H1 (cell line): ENCODE measurements around the gene ZBTB20. TPM values are rescaled to one million over a fixed set of nuclear protein-coding genes. Genes with fewer than 3 reads are reported as not detected.

Source experiments
- CBX5 ChIP-seq: fragments of 300-800, 300-1000 bp; sonication (generic); IDR thresholded peaks from 2 replicates; pipeline ENCODE4 v1.7.1; 2016; ENCODE audit warnings: antibody characterized with exemption, low read length, low read depth
- CBX8 ChIP-seq: fragments of 300-800, 300-1000 bp; sonication (generic); IDR thresholded peaks from 2 replicates; pipeline ENCODE4 v1.7.1; 2016; ENCODE audit warnings: low read depth, low read length, borderline replicate concordance
- polyA plus RNA-seq, 7 experiments: library from polyadenylated mRNA; depleted of rRNA in 3 of 7; stranded (reverse) in 5 of 7; unstranded in 2 of 7; fragments of >200 nt in 5 of 7; fragments of 200-250 nt in 2 of 7; gene quantifications; 1 replicate in 5 of 7; 2 replicates in 1 of 7; 4 replicates in 1 of 7; pipeline versions ENCODE4 v1.2.1 to v1.2.3, GENCODE V29; 2011 to 2013; ENCODE audit warnings: missing spikeins in 2 of 7, mixed read lengths in 2 of 7
- total RNA-seq: library from RNA; stranded (reverse); fragmentation: NEBNext Ultra II Directional; extraction: Animal tissue kit (Norgen Biotek cat#: 25700); gene quantifications from 2 replicates; pipeline ENCODE4 v1.2.1, GENCODE V29; 2021
- TF ChIP-seq, protein P1 (sequence below): fragments of 300-600 bp; sonication (generic); IDR thresholded peaks from 2 replicates; pipeline ENCODE4 v1.7.1; 2012; ENCODE audit warnings: low read length, moderate library complexity, mild to moderate bottlenecking, inconsistent platforms; ENCODE audit not compliant: insufficient replicate concordance

ZBTB20 gene
- total and polyA plus RNA-seq, 2 of the 8 experiments (the other 6 are each of a cell fraction or from before 2014, with no cell fraction given) = 0.35 to 1.3 TPM

GRCh38 chr3:114829783-114830182 lies 317.3 kb downstream of the ZBTB20 start (continued):
- TF ChIP-seq, protein P1, sequence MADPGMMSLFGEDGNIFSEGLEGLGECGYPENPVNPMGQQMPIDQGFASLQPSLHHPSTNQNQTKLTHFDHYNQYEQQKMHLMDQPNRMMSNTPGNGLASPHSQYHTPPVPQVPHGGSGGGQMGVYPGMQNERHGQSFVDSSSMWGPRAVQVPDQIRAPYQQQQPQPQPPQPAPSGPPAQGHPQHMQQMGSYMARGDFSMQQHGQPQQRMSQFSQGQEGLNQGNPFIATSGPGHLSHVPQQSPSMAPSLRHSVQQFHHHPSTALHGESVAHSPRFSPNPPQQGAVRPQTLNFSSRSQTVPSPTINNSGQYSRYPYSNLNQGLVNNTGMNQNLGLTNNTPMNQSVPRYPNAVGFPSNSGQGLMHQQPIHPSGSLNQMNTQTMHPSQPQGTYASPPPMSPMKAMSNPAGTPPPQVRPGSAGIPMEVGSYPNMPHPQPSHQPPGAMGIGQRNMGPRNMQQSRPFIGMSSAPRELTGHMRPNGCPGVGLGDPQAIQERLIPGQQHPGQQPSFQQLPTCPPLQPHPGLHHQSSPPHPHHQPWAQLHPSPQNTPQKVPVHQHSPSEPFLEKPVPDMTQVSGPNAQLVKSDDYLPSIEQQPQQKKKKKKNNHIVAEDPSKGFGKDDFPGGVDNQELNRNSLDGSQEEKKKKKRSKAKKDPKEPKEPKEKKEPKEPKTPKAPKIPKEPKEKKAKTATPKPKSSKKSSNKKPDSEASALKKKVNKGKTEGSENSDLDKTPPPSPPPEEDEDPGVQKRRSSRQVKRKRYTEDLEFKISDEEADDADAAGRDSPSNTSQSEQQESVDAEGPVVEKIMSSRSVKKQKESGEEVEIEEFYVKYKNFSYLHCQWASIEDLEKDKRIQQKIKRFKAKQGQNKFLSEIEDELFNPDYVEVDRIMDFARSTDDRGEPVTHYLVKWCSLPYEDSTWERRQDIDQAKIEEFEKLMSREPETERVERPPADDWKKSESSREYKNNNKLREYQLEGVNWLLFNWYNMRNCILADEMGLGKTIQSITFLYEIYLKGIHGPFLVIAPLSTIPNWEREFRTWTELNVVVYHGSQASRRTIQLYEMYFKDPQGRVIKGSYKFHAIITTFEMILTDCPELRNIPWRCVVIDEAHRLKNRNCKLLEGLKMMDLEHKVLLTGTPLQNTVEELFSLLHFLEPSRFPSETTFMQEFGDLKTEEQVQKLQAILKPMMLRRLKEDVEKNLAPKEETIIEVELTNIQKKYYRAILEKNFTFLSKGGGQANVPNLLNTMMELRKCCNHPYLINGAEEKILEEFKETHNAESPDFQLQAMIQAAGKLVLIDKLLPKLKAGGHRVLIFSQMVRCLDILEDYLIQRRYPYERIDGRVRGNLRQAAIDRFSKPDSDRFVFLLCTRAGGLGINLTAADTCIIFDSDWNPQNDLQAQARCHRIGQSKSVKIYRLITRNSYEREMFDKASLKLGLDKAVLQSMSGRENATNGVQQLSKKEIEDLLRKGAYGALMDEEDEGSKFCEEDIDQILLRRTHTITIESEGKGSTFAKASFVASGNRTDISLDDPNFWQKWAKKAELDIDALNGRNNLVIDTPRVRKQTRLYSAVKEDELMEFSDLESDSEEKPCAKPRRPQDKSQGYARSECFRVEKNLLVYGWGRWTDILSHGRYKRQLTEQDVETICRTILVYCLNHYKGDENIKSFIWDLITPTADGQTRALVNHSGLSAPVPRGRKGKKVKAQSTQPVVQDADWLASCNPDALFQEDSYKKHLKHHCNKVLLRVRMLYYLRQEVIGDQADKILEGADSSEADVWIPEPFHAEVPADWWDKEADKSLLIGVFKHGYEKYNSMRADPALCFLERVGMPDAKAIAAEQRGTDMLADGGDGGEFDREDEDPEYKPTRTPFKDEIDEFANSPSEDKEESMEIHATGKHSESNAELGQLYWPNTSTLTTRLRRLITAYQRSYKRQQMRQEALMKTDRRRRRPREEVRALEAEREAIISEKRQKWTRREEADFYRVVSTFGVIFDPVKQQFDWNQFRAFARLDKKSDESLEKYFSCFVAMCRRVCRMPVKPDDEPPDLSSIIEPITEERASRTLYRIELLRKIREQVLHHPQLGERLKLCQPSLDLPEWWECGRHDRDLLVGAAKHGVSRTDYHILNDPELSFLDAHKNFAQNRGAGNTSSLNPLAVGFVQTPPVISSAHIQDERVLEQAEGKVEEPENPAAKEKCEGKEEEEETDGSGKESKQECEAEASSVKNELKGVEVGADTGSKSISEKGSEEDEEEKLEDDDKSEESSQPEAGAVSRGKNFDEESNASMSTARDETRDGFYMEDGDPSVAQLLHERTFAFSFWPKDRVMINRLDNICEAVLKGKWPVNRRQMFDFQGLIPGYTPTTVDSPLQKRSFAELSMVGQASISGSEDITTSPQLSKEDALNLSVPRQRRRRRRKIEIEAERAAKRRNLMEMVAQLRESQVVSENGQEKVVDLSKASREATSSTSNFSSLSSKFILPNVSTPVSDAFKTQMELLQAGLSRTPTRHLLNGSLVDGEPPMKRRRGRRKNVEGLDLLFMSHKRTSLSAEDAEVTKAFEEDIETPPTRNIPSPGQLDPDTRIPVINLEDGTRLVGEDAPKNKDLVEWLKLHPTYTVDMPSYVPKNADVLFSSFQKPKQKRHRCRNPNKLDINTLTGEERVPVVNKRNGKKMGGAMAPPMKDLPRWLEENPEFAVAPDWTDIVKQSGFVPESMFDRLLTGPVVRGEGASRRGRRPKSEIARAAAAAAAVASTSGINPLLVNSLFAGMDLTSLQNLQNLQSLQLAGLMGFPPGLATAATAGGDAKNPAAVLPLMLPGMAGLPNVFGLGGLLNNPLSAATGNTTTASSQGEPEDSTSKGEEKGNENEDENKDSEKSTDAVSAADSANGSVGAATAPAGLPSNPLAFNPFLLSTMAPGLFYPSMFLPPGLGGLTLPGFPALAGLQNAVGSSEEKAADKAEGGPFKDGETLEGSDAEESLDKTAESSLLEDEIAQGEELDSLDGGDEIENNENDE = no peak
- TF ChIP-seq CBX5 = no peak
- no peak for TF ChIP-seq CBX8
